GM19463 (cell line): ENCODE measurements around the gene RERE.

ENCODE experiments used
- ATAC-seq: cut with Tn5 transposase; IDR thresholded peaks from one replicate; pipeline ENCODE4 v1.9.1; 2021; ENCODE audit warnings: mild to moderate bottlenecking, moderate library complexity; ENCODE audit not compliant: unreplicated experiment

The RERE gene

GRCh38 chr1:8560035-8560434 is 257.4 kb downstream of the RERE start:
- no peak for ATAC-seq

GRCh38 chr1:8555582-8555981 is 261.9 kb downstream of the RERE start:
- no peak for ATAC-seq

- no peak for ATAC-seq
Measured at GRCh38 chr1:8554956-8555534, 262.4 kb downstream of the RERE start.

DNA sequence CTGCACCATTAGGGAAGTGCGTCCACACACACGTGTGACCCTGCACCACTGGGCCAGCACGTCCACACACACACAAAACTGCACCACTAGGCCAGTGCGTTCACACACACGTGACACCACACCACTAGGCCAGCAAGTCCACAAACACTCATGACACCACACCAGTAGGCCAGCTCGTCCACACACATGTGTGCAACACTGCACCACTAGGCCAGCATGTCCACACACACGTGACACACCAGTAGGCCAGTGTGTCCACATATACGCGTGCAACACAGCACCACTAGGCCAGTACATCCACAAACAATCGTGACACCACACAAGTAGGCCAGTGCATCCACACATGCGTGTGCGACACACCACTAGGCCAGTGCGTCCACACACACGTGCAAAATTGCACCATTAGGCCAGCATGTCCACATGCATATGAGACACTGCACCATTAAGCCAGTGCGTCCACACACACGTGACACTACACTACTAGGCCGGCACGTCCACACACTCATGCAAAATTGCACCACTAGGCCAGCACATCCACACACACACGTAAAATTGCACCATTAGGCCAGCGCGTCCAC is 264.5 kb downstream of the RERE start:
- ATAC-seq: no peak

DNA sequence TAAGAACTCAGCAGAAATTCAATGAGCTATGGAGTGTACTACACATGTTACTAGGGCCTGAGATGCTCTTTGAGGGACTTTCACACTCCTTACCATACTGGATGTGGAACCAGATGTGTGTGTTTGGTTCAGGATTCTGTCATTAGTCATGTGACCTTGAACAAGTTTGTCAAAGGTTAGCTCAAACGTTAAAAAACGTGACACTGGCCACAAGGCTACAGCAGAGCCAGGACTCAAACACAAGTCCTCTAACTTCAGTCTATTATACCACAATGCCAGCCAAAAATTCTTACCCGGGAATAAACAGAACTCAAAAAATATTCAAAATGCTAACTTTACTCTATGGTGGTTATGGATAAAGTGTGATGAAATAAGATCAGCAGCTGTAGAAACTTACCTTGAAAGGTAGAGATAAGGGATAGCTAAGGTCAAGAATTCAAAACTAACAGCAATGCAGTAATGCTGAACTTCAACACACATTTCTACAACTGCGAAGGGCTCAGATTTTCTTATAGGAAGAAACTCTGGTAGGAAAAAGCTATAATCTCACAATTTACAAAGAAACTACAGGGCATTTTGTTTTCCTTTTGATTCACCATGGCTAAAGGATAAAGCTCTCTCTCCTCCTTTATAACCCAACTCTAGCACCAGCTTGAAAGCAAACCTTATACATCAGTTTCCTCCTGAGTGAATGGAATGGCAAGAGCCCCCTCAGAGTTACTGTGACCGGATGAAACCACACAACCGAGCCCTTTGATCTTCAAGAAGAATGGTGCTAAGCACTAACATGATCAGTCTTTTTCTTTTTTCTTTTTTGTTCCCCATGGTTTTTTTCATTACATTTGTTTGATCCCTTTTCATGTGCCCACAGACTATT is 265.6 kb downstream of the RERE start:
- no peak for ATAC-seq

GRCh38 chr1:8551057-8551456 is 266.4 kb downstream of the RERE start:
- ATAC-seq: no peak

DNA sequence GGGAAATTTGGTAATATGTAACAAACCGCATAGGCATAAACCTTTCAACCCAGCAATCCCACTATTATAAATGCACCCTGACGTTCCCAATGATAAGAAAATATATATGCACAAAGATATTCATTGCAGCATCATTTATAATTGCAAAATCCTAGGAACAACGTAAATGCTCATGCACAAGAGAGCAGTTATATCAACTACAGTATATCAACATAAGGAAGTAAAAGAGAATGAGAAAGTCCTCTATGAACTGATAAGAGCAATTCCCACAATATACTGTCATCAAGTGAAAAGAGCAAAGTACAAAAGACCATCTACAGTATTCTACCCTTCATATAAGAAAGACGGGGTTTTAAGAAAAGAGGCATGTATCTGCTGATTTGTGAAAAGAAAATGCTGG is 269.6 kb downstream of the RERE start:
- no peak for ATAC-seq

GRCh38 chr1:8545078-8545477 is 272.4 kb downstream of the RERE start:
- ATAC-seq: no peak

GRCh38 chr1:8544644-8545043 is 272.8 kb downstream of the RERE start:
- no peak for ATAC-seq

GRCh38 chr1:8543965-8544364 is 273.5 kb downstream of the RERE start:
- no peak for ATAC-seq

DNA sequence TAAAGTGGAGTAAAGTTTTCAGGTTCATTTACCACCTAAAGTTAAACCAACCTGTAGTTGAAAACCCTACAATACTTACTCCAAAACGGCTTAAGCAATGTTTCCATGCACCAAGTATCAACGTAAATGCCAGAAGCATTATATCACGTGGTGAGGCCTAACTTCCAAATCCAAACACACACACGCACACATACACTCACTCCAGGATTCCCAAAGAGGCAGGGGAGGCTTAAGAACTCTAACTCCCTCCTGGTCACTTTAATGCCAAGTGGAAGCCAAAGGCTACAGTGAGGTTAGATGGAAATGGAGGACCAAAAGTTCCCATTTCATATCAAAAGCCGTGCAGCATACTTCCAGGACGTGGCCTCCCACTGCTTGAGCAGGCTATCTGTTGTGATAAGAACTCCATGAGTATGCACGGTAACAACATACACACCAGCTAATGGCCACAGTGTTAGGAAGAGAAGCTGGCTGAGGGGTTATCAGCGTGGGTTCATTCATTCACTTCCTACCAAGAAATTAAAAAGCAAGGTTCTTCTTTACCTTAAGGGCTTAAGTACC is 275.4 kb downstream of the RERE start:
- ATAC-seq: no peak

DNA sequence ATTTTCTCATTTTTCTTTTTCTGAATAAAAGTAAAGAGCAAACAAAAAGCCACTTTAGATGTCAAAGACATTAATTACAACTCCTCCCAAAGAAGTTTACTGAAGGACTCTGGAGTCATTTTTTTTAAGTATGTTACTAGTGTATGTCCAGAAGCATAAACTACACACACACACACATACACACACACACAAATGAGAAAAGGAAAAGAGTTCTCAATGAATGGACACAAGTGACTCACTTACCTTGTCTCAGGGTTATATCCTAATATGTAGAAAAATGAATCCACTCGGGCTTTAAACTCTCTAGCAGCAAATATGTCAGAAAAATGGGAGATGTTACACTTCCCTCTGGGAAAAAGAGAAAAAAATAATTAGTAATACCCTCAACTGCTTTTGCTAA is 276.5 kb downstream of the RERE start:
- ATAC-seq: no peak

- ATAC-seq: no peak
Measured at GRCh38 chr1:8540261-8540941, 277.0 kb downstream of the RERE start.

DNA sequence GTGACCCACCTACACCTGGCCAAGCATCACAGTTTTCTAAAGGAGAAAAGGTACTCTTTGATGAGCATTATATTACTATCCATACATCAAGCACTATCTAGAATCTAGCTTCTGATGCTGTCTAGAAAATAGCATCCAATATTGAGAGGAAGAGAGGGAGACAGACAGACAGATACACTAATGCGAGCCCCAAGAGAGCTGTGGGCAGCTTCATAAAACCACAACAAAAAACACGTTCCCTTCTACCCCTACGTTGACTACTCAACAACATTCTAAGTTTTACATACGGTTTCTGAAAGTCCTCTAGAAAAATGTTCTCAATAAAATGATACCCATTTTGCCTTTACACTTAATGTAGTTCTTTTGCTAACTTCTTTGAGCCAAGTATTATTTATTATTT is 277.8 kb downstream of the RERE start:
- ATAC-seq: no peak

GRCh38 chr1:8538502-8538901 is 278.9 kb downstream of the RERE start:
- ATAC-seq: no peak

GRCh38 chr1:8537991-8538390 is 279.4 kb downstream of the RERE start:
- ATAC-seq: no peak

DNA sequence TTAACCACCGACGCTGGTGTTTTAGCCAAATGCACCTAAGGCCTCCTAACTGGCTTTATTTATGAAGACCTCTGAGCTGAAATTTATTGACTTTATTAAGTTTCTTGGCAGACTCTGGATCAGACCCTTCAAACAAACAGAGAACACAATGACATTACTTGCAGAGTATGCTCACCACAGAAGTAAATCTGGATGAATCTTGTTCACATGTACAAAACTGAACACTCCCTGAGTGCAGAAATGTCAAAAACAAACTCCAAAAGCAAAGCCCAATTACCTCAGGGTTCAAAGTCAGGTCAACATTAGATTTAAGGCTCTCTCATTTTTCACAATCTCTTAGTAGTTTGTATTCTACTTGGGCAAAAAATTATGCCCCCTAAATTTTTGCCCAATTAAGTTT is 280.9 kb downstream of the RERE start:
- no peak for ATAC-seq

GRCh38 chr1:8533907-8534306 is 283.5 kb downstream of the RERE start:
- ATAC-seq: no peak

DNA sequence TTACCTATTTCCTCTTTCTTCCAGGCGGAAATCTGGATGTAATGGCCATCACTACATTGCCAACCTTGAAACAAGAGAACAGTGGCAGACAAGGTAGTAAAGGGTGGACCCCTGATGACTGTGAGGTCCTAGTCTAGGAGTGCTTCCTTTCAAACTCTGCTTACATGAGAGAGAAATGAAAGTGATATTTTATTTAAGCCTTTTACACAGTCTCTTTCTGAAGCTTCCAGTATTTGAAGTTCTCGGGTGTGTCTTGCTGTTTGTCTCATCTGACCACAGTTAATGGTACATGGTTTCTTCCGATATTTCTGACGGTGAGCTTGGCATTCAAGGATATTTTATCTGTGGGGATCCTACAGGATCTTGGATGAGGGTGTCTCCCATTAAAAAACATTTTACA is 284.3 kb downstream of the RERE start:
- no peak for ATAC-seq

DNA sequence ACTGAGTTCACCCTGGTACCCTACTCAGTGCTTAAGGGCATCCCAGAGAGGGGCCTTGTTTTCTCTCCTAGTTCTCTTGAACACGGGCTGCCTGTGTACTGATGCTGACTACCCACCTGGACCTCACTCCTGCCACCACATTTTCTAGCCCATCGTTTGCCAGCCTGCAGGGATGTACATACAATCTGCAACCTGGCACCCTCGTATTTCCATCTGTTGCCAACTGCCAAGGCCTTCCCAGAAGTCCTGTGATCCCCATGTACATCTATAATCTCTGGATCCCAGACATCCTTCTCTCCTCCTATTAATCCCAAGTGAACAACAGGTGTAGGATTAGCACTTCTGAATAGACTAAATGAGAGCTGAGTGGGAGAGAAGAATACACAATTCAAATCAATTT is 287.5 kb downstream of the RERE start:
- no peak for ATAC-seq

GRCh38 chr1:8527941-8528340 is 289.5 kb downstream of the RERE start:
- no peak for ATAC-seq
